H1 (cell line): ENCODE results near the gene PCF11.

Experiments
- BACH1 ChIP-seq: IDR thresholded peaks from 2 replicates; pipeline ENCODE4 v1.6.1; 2012; ENCODE audit warnings: low read length, improper control_type of control experiment
- CEBPB ChIP-seq: IDR thresholded peaks from 2 replicates; pipeline ENCODE4 v1.6.1; 2012; ENCODE audit warnings: low read depth, low read length
- CTCF ChIP-seq, 3 experiments: IDR thresholded peaks; 1 replicate in 2 of 3; 2 replicates in 1 of 3; pipeline versions ENCODE4 v1.5.1 to v1.6.1; 2011; ENCODE audit warnings: low read length in 3 of 3, mild to moderate bottlenecking in 3 of 3, inconsistent platforms in 2 of 3, low read depth in 1 of 3, moderate library complexity in 1 of 3; ENCODE audit not compliant: insufficient read depth in 1 of 3; ENCODE audit errors: control extremely low read depth in 1 of 3
- EZH2 ChIP-seq: fragments of 200-600 bp; sonication (generic); IDR thresholded peaks from 2 replicates; pipeline ENCODE4 v1.7.1; 2012; ENCODE audit warnings: low read depth, mild to moderate bottlenecking, moderate library complexity, low read length, inconsistent platforms; ENCODE audit not compliant: severe bottlenecking
- PHF8 ChIP-seq: fragments of 200-600 bp; sonication (generic); conservative IDR thresholded peaks from 2 replicates; pipeline ENCODE4 v1.7.1; 2012; ENCODE audit warnings: low read depth, mild to moderate bottlenecking, inconsistent platforms, low read length, moderate library complexity
- POLR2A ChIP-seq, 2 experiments: IDR thresholded peaks; 1 replicate in 1 of 2; 2 replicates in 1 of 2; pipeline ENCODE4 v1.6.1; 2011; ENCODE audit warnings: low read depth in 2 of 2, low read length in 2 of 2, mild to moderate bottlenecking in 2 of 2; ENCODE audit errors: control extremely low read depth in 1 of 2
- POLR2AphosphoS5 ChIP-seq: IDR thresholded peaks from 2 replicates; pipeline ENCODE4 v1.6.1; 2011; ENCODE audit warnings: low read depth, low read length
- RBBP5 ChIP-seq: IDR thresholded peaks from 2 replicates; pipeline ENCODE4 v1.7.1; 2012; ENCODE audit warnings: low read depth, mild to moderate bottlenecking, inconsistent platforms, low read length, moderate library complexity, borderline replicate concordance
- SRF ChIP-seq: IDR thresholded peaks from 2 replicates; pipeline ENCODE4 v1.6.1; 2011; ENCODE audit warnings: mild to moderate bottlenecking, low read depth, low read length, moderate library complexity
- SUZ12 ChIP-seq: fragments of 200-600 bp; sonication (generic); IDR thresholded peaks from 2 replicates; pipeline ENCODE4 v1.6.1; 2012; ENCODE audit warnings: mild to moderate bottlenecking, inconsistent platforms, low read length, moderate library complexity, mixed read lengths
- YY1 ChIP-seq: IDR thresholded peaks from 2 replicates; pipeline ENCODE4 v1.6.1; 2011; ENCODE audit warnings: low read depth, mild to moderate bottlenecking, low read length

- TF ChIP-seq POLR2AphosphoS5 (no peak), YY1 (no peak), RBBP5 (no peak), EZH2 (no peak), PHF8 (no peak), SRF (no peak), CTCF (IDR thresholded peaks at IDR 0.05; ENCODE audit: control extremely low read depth in 1 of 3, insufficient read depth in 1 of 3, low read depth in 1 of 3, low read length in 3 of 3) (no peak), CEBPB (no peak), BACH1 (no peak), POLR2A (IDR thresholded peaks at IDR 0.05; ENCODE audit: control extremely low read depth in 1 of 2, low read depth in 2 of 2, low read length in 2 of 2) (no peak), SUZ12 (no peak)
These were observed 16.1 kb upstream of the PCF11 start for GRCh38 chr11:83140691-83141455.
